H1 (cell line): ENCODE results near the gene LGR4. TPM values are rescaled to one million over a fixed set of nuclear protein-coding genes. Genes with fewer than 3 reads are reported as not detected.

ENCODE experiments used
- CTCF ChIA-PET: fragments of 300-600 bp; sonication (Branson Sonifier 250); formaldehyde crosslinking; loops from one replicate; lab custom pipeline; 2021; ENCODE audit not compliant: partially characterized antibody; lab: Charles Lee
- POLR2A ChIA-PET: fragments of 300-600 bp; sonication (Branson Sonifier 250); formaldehyde crosslinking; loops from one replicate; lab custom pipeline; 2021; ENCODE audit warnings: inconsistent platforms; ENCODE audit not compliant: partially characterized antibody; lab: Charles Lee
- DNase-seq, 2 experiments: peaks; one replicate each; pipeline versions ENCODE4 v3.0.0 to v3.0.0-alpha.2; 2010 to 2022; ENCODE audit warnings: low spot score in 2 of 2, low read depth in 1 of 2, mixed read lengths in 1 of 2
- FAIRE-seq: peaks from 2 replicates; lab custom pipeline; 2011; peaks lifted over from hg19 to GRCh38; lab: Jason Lieb, UNC
- H2AFZ ChIP-seq: 2 replicates; pipeline ENCODE4 v1.8.1; 2012; ENCODE audit warnings: low read length, inconsistent platforms
- H2AK5ac ChIP-seq: 2 replicates; pipeline ENCODE4 v1.6.1; 2013; ENCODE audit warnings: low read depth, low read length
- H2BK120ac ChIP-seq: replicated peaks from 2 replicates; pipeline ENCODE3; 2013; ENCODE audit warnings: low read depth, low read length, inconsistent platforms
- H2BK12ac ChIP-seq: 2 replicates; pipeline ENCODE4 v1.6.1; 2013; ENCODE audit warnings: low read depth, low read length
- H2BK15ac ChIP-seq: 2 replicates; pipeline ENCODE4 v1.6.1; 2013; ENCODE audit warnings: low read length
- H2BK20ac ChIP-seq: 2 replicates; pipeline ENCODE4 v1.6.1; 2013; ENCODE audit warnings: low read length
- H2BK5ac ChIP-seq: 2 replicates; pipeline ENCODE4 v1.6.1; 2013; ENCODE audit warnings: low read depth, low read length
- H3K14ac ChIP-seq: 2 replicates; pipeline ENCODE4 v1.6.1; 2013; ENCODE audit warnings: inconsistent platforms; ENCODE audit not compliant: insufficient read length
- H3K18ac ChIP-seq: 2 replicates; pipeline ENCODE4 v1.6.1; 2013; ENCODE audit warnings: low read length; ENCODE audit errors: extremely low read depth
- H3K23ac ChIP-seq: 2 replicates; pipeline ENCODE4 v1.6.1; 2013; ENCODE audit warnings: inconsistent platforms; ENCODE audit not compliant: insufficient read length
- H3K23me2 ChIP-seq: 2 replicates; pipeline ENCODE4 v1.6.1; 2013; ENCODE audit warnings: low read depth, low read length
- H3K27ac ChIP-seq: 2 replicates; pipeline ENCODE4 v1.6.1; 2011; ENCODE audit warnings: low read depth, low read length, inconsistent platforms
- H3K27me3 ChIP-seq, 4 experiments: replicated peaks in 1 of 4; 1 replicate in 1 of 4; 2 replicates in 3 of 4; pipeline versions ENCODE4 v1.6.1 to v1.8.1; 2011 to 2013; ENCODE audit warnings: low read length in 3 of 4, mild to moderate bottlenecking in 3 of 4, inconsistent platforms in 2 of 4, mixed read lengths in 2 of 4, moderate library complexity in 1 of 4; ENCODE audit not compliant: control insufficient read depth in 3 of 4, insufficient read depth in 3 of 4; ENCODE audit errors: extremely low read depth in 1 of 4
- H3K36me3 ChIP-seq, 4 experiments: 2 replicates each; pipeline versions ENCODE4 v1.6.1 to v1.8.1; 2011 to 2013; ENCODE audit warnings: mild to moderate bottlenecking in 4 of 4, low read length in 3 of 4, moderate library complexity in 2 of 4, control low read depth in 1 of 4, inconsistent platforms in 1 of 4; ENCODE audit not compliant: insufficient read depth in 4 of 4, control insufficient read depth in 2 of 4
- H3K4ac ChIP-seq: replicated peaks from 2 replicates; pipeline ENCODE3; 2013; ENCODE audit warnings: low read length, low read depth, mixed read lengths, inconsistent platforms; ENCODE audit not compliant: insufficient read length
- H3K4me1 ChIP-seq, 4 experiments: replicated peaks in 1 of 4; 1 replicate in 1 of 4; 2 replicates in 3 of 4; pipeline versions ENCODE4 v1.6.1 to v1.8.1; 2011 to 2013; ENCODE audit warnings: low read length in 3 of 4, inconsistent platforms in 2 of 4, mixed read lengths in 1 of 4; ENCODE audit not compliant: insufficient read depth in 4 of 4, control insufficient read depth in 3 of 4
- H3K4me2 ChIP-seq, 2 experiments: 2 replicates each; pipeline versions ENCODE4 v1.6.1 to v1.8.1; 2011 to 2013; ENCODE audit warnings: low read depth in 2 of 2, low read length in 2 of 2, control low read depth in 1 of 2, inconsistent platforms in 1 of 2, mild to moderate bottlenecking in 1 of 2; ENCODE audit not compliant: insufficient read depth in 1 of 2
- H3K4me3 ChIP-seq, 4 experiments: fragments of 200-600, 300-600 bp in 1 of 4; sonication (generic), shearing (Covaris generic), sonication (Bioruptor Twin) in 1 of 4; 2 replicates each; pipeline versions ENCODE4 v1.5.1 to v1.8.1; 2011 to 2016; ENCODE audit warnings: low read length in 4 of 4, low read depth in 3 of 4, control low read depth in 2 of 4, inconsistent platforms in 2 of 4, mild to moderate bottlenecking in 2 of 4, mixed read lengths in 1 of 4, moderate library complexity in 1 of 4; ENCODE audit not compliant: insufficient read depth in 2 of 4; ENCODE audit errors: extremely low read depth in 1 of 4
- H3K56ac ChIP-seq: replicated peaks from 2 replicates; pipeline ENCODE3; 2013; ENCODE audit warnings: low read depth, mild to moderate bottlenecking, mixed read lengths, low read length, inconsistent platforms; ENCODE audit not compliant: insufficient read length
- H3K79me1 ChIP-seq: 2 replicates; pipeline ENCODE4 v1.6.1; 2013; ENCODE audit warnings: low read depth, low read length, control low read depth
- H3K79me2 ChIP-seq, 2 experiments: 2 replicates each; pipeline versions ENCODE4 v1.6.1 to v1.8.1; 2012 to 2013; ENCODE audit warnings: low read length in 2 of 2, mild to moderate bottlenecking in 2 of 2, inconsistent platforms in 1 of 2; ENCODE audit not compliant: insufficient read depth in 2 of 2, control insufficient read depth in 1 of 2
- H3K9ac ChIP-seq, 4 experiments: replicated peaks in 1 of 4; 1 replicate in 1 of 4; 2 replicates in 3 of 4; pipeline versions ENCODE4 v1.6.1 to v1.8.1; 2011 to 2013; ENCODE audit warnings: low read depth in 3 of 4, low read length in 3 of 4, control low read depth in 2 of 4, mild to moderate bottlenecking in 2 of 4, moderate library complexity in 2 of 4, inconsistent platforms in 1 of 4; ENCODE audit errors: extremely low read depth in 1 of 4
- H3K9me3 ChIP-seq, 2 experiments: 2 replicates each; pipeline versions ENCODE4 v1.6.1 to v1.8.1; 2012 to 2013; ENCODE audit warnings: mild to moderate bottlenecking in 2 of 2, moderate library complexity in 2 of 2, control low read depth in 1 of 2, inconsistent platforms in 1 of 2, low read depth in 1 of 2, low read length in 1 of 2, mixed read lengths in 1 of 2; ENCODE audit not compliant: insufficient read depth in 2 of 2
- H4K20me1 ChIP-seq, 2 experiments: replicated peaks in 1 of 2; 2 replicates each; pipeline versions ENCODE3 to v1.8.1; 2011 to 2013; ENCODE audit warnings: inconsistent platforms in 2 of 2, low read length in 2 of 2, mild to moderate bottlenecking in 1 of 2; ENCODE audit not compliant: insufficient read depth in 2 of 2, control insufficient read depth in 1 of 2
- H4K5ac ChIP-seq: 2 replicates; pipeline ENCODE4 v1.6.1; 2013; ENCODE audit warnings: low read length, low read depth, mixed read lengths, inconsistent platforms; ENCODE audit not compliant: insufficient read length
- H4K8ac ChIP-seq: 2 replicates; pipeline ENCODE4 v1.8.0; 2013; ENCODE audit warnings: mild to moderate bottlenecking, moderate library complexity, low read length, inconsistent platforms; ENCODE audit not compliant: insufficient read depth; ENCODE audit errors: extremely low read depth
- H4K91ac ChIP-seq: replicated peaks from 2 replicates; pipeline ENCODE3; 2013; ENCODE audit warnings: low read length, mixed read lengths, inconsistent platforms; ENCODE audit not compliant: insufficient read length
- BCL11A ChIP-seq, 2 experiments: IDR thresholded peaks; one replicate each; pipeline ENCODE4 v1.6.1; 2011; ENCODE audit warnings: low read depth in 2 of 2, low read length in 2 of 2, mild to moderate bottlenecking in 2 of 2
- CHD1 ChIP-seq: IDR thresholded peaks from 2 replicates; pipeline ENCODE4 v1.6.1; 2012; ENCODE audit warnings: low read depth, low read length, improper control_type of control experiment
- CHD2 ChIP-seq: IDR thresholded peaks from 2 replicates; pipeline ENCODE4 v1.6.1; 2012; ENCODE audit warnings: low read length, improper control_type of control experiment
- EGR1 ChIP-seq: IDR thresholded peaks from 2 replicates; pipeline ENCODE4 v1.6.1; 2011; ENCODE audit warnings: low read depth, low read length, borderline replicate concordance
- HDAC6 ChIP-seq: IDR thresholded peaks from one replicate; pipeline ENCODE4 v1.7.1; 2012; ENCODE audit warnings: low read depth, mild to moderate bottlenecking, inconsistent platforms, low read length, moderate library complexity
- NANOG ChIP-seq: IDR thresholded peaks from 2 replicates; pipeline ENCODE4 v1.6.1; 2011; ENCODE audit warnings: low read length, low read depth, mild to moderate bottlenecking, inconsistent platforms; ENCODE audit not compliant: insufficient read depth, poor library complexity, severe bottlenecking
- POLR2A ChIP-seq, 2 experiments: IDR thresholded peaks; 1 replicate in 1 of 2; 2 replicates in 1 of 2; pipeline ENCODE4 v1.6.1; 2011; ENCODE audit warnings: low read depth in 2 of 2, low read length in 2 of 2, mild to moderate bottlenecking in 2 of 2; ENCODE audit errors: control extremely low read depth in 1 of 2
- SIN3A ChIP-seq, 2 experiments: IDR thresholded peaks in 1 of 2; conservative IDR thresholded peaks in 1 of 2; 2 replicates each; pipeline ENCODE4 v1.6.1; 2011 to 2012; ENCODE audit warnings: low read length in 2 of 2, improper control_type of control experiment in 1 of 2, low read depth in 1 of 2, mild to moderate bottlenecking in 1 of 2
- SRF ChIP-seq: IDR thresholded peaks from 2 replicates; pipeline ENCODE4 v1.6.1; 2011; ENCODE audit warnings: mild to moderate bottlenecking, low read depth, low read length, moderate library complexity
- WGBS, 2 experiments: shearing (Covaris generic) in 1 of 2; methylation state at CpG; one replicate each; pipeline versions ENCODE4 v1.1.6 to v1.1.7; 2013 to 2015; ENCODE audit warnings: low lambda C conversion rate in 2 of 2, mixed read lengths in 2 of 2, inconsistent platforms in 1 of 2, low coverage in 1 of 2, missing lambda C conversion rate in 1 of 2; ENCODE audit not compliant: insufficient replicate concordance in 2 of 2, insufficient coverage in 1 of 2, insufficient read length in 1 of 2; ENCODE audit errors: extremely low coverage in 1 of 2, missing lambda C conversion rate in 1 of 2; 5-methylcytosine and 5-hydroxymethylcytosine counted together
- polyA plus RNA-seq, 7 experiments: library from polyadenylated mRNA; depleted of rRNA in 3 of 7; stranded (reverse) in 5 of 7; unstranded in 2 of 7; fragments of >200 nt in 5 of 7; fragments of 200-250 nt in 2 of 7; gene quantifications; 1 replicate in 5 of 7; 2 replicates in 1 of 7; 4 replicates in 1 of 7; pipeline versions ENCODE4 v1.2.1 to v1.2.3, GENCODE V29; 2011 to 2013; ENCODE audit warnings: missing spikeins in 2 of 7, mixed read lengths in 2 of 7
- total RNA-seq: library from RNA; stranded (reverse); fragmentation: NEBNext Ultra II Directional; extraction: Animal tissue kit (Norgen Biotek cat#: 25700); gene quantifications from 2 replicates; pipeline ENCODE4 v1.2.1, GENCODE V29; 2021

LGR4 gene
- total and polyA plus RNA-seq, 2 of the 8 experiments (the other 6 are each of a cell fraction or from before 2014, with no cell fraction given) = 26.6 to 61.7 TPM

DNA sequence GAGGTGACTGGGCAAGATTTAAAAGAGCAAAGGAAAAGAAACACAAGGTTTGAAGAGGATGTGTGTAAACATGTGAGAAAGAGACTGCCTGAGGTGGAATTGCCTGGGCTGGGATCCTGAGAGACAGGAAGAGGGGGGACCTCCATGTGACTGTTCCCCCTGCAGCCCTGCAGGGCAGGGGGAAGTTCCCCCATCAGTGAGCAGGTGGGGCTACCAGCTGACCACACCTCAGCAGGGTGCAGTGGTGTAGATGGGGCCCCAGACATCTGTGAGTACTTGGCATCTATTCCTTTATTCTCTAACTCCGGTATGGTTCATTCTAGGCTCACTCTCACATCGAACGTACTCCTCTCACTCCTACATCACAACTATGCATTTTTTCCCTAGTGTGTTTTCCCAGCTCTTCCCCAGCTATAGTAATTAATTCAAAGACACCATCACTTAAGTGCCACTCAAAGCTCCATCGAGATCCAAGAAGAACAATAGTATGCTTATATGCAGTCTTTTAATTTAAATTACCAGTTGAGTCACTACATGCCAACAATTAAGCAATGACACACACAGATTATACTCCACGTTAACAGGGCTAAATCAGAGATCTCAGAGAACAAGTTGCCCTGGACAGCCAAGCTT is 42.7 kb downstream of the LGR4 start:
- H3K27ac ChIP-seq = no peak overlapping the region
- POLR2A ChIA-PET = interaction anchor here (1.0 to 2.3 kb wide), 3 partner anchors 8 to 18 kb away, joined by 3 to 8 read pairs (median 6); no protein-coding TSS in a partner anchor
- H2AFZ ChIP-seq = no peak overlapping the region
- H2BK15ac ChIP-seq = no peak overlapping the region
- no peaks in the 10 kb centered on the region for H3K9me3 ChIP-seq
- CTCF ChIA-PET = interaction anchor here (0.7 to 2.1 kb wide), 6 partner anchors 8 to 55 kb away, joined by 3 to 11 read pairs (median 4); no protein-coding TSS in a partner anchor
- no peak overlapping the region for H4K8ac ChIP-seq
- H2BK120ac ChIP-seq = no peak overlapping the region
- no peak overlapping the region; the same call in 1 of the 2 replicates for H2BK12ac ChIP-seq
- H3K79me2 ChIP-seq = peaks cover 11 to 98% of the 10 kb centered on the region in 2 experiments; a peak in 3 of 4 replicates
- H4K91ac ChIP-seq = peak overlapping the region; percentile 44
- peaks cover 15% of the 10 kb centered on the region for H3K79me1 ChIP-seq
- H3K4me2 ChIP-seq = peak overlapping the region in 1 of 2 experiments; percentile 21; a peak in 1 of 4 replicates
- peaks cover 0 to 13% (median 0%) of the 10 kb centered on the region in 4 experiments; a peak in 2 of 8 replicates for H3K36me3 ChIP-seq
- H4K20me1 ChIP-seq = peaks cover 0 to 3% of the 10 kb centered on the region in 2 experiments
- TF ChIP-seq CHD2 (no peak), NANOG (no peak), EGR1 (no peak), SRF (no peak), POLR2A (IDR thresholded peaks at IDR 0.05; ENCODE audit: control extremely low read depth in 1 of 2, low read depth in 2 of 2, low read length in 2 of 2) (no peak), BCL11A (IDR thresholded peaks at IDR 0.05; ENCODE audit: low read depth in 2 of 2, low read length in 2 of 2) (no peak), SIN3A (conservative IDR thresholded peaks at IDR 0.05 in 1 of 2, IDR thresholded peaks at IDR 0.05 in 1 of 2; ENCODE audit: low read depth in 1 of 2, low read length in 2 of 2) (no peak), HDAC6 (no peak), CHD1 (no peak)
- TF ChIP-seq, all 59 proteins: peak for 0
- no peak overlapping the region for H4K5ac ChIP-seq
- no peak overlapping the region for H3K14ac ChIP-seq
- H3K18ac ChIP-seq = no peak overlapping the region
- 75% methylated on average over 5 of the region's 5 CpGs; no CpG with 5 or more reads in 1 of the 2 experiments for WGBS, 2 experiments
- H3K56ac ChIP-seq = no peak overlapping the region
- H2AK5ac ChIP-seq = no peak overlapping the region
- no peak overlapping the region for H2BK20ac ChIP-seq
- no peak for FAIRE-seq
- no peak overlapping the region for H3K23ac ChIP-seq
- no peaks in the 10 kb centered on the region for H3K27me3 ChIP-seq
- no peak overlapping the region; the same call in 1 of the 2 replicates for H2BK5ac ChIP-seq
- H3K23me2 ChIP-seq = no peaks in the 10 kb centered on the region
- H3K9ac ChIP-seq = no peak overlapping the region
- DNase-seq = no peak
- H3K4ac ChIP-seq = no peak overlapping the region
- H3K4me3 ChIP-seq = no peak overlapping the region
- H3K4me1 ChIP-seq = peaks cover 0 to 18% (median 9%) of the 10 kb centered on the region in 4 experiments; a peak in 5 of 7 replicates
